HL-60/S4 treated with phorbol 12-myristate 13-acetate at 8.2 ng/mL for 4 days and 3 days (cell line): ENCODE data around the gene HTR3D.
"Not testable (repeated sequence)": the region's sequence is repeated elsewhere in the genome, so short reads cannot be mapped to it uniquely, and the experiment has no call there.

ENCODE experiments used
- in situ Hi-C: fragments of 300-500 bp; cut with MboI; formaldehyde crosslinking; loops from 2 replicates; pipeline ENCODE4 v1.15.0; 2022; ENCODE audit warnings: low sequenced_read_pairs

The HTR3D gene, protein sequence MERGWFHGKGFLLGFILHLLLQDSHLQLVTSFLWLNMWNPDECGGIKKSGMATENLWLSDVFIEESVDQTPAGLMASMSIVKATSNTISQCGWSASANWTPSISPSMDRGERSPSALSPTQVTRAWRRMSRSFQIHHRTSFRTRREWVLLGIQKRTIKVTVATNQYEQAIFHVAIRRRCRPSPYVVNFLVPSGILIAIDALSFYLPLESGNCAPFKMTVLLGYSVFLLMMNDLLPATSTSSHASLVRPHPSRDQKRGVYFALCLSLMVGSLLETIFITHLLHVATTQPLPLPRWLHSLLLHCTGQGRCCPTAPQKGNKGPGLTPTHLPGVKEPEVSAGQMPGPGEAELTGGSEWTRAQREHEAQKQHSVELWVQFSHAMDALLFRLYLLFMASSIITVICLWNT

DNA sequence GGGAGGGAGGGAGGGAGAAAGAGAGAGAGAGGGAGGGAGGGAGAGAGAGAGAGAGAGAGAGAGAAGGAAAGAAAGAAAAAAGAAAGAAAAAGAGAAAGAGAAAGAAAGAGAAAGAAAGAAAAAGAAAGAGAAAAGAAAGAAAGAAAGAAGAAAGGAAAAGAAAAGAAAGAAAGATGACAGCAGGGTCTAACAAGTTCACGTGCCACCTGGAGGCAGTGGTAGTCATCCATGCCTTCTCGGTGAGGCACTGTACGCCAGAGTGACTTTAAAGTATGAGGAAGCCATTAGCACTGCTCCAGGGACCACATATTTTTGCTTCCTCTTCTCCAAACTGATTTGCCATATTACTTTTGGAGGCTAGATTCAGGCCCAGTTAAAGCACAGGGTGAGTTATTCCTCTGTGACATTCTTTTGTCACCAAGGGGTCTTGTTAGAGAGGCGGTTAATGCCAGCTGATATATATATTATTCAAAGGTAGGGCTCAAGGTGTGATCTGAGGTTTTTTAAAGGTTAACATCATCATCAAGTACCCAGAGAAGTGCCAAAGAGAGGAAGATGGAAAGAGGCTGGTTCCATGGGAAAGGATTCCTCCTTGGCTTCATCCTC, at the start of gene HTR3D:
TSS of gene HTR3D (plus strand) at position 556 of the 606 bp plus-strand sequence. CDS start at position 556, 0 bp downstream.
- in situ Hi-C loops, result no loop called here

DNA sequence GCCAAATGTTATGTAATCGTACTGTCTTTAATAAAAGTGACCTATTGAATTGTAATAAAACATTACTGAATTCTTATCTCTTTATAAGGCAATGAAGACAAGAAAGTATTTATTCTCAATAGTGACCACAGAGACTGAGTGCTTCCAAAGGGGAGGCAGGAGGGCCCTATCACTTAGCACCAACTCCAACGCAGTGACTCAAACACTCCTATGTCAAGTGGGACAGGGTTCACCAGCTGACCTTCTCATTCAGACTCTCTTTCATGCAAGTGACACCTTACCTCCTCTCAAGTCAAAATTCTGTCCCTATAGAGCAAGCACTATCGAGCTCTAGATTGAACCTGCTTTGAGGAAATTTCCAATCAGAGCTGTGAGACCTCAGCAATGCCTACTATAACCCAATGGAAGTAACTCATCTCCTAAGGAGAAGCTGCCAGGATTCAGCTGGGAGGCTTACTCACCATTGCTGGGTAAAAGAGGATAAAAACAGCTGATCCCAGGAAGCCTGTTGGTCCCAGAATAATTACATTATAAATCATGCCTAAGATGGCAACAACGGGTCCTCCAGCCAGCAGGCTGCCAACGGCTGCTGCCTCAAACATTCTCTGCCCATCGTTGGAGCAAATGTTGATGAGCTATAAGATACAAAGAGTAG, 49.4 kb upstream of the HTR3D start:
- in situ Hi-C loops, result no loop called here

DNA sequence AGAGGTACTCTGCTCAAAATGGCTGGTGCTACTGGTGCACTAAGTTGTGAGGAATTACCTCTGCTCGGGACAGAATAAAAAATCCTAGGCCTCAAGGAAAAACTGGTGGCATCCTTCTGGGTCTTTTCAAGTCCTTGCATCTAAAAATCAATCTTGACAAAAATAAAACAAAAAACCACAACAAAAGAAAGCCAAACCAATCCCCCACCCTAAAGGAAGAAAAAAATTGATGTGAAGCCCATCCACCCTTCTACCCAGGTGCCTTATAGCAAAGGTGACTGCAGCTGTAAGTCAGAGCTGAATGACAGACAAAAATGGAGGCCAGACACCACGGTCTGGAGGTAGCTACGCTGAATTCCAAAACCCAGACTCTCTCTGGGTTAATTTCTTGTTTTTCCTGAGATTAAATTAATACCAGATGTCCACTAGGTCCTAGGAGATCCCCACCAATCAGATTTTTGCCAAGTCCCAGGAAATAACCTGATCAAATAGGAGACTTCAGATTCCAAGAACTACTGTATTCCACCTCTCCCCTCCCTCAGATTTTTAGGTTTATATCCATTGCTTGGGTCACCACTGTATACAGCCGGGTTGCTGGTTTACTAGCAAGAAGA, 47.3 kb upstream of the HTR3D start:
- in situ Hi-C loops, result no loop called here

DNA sequence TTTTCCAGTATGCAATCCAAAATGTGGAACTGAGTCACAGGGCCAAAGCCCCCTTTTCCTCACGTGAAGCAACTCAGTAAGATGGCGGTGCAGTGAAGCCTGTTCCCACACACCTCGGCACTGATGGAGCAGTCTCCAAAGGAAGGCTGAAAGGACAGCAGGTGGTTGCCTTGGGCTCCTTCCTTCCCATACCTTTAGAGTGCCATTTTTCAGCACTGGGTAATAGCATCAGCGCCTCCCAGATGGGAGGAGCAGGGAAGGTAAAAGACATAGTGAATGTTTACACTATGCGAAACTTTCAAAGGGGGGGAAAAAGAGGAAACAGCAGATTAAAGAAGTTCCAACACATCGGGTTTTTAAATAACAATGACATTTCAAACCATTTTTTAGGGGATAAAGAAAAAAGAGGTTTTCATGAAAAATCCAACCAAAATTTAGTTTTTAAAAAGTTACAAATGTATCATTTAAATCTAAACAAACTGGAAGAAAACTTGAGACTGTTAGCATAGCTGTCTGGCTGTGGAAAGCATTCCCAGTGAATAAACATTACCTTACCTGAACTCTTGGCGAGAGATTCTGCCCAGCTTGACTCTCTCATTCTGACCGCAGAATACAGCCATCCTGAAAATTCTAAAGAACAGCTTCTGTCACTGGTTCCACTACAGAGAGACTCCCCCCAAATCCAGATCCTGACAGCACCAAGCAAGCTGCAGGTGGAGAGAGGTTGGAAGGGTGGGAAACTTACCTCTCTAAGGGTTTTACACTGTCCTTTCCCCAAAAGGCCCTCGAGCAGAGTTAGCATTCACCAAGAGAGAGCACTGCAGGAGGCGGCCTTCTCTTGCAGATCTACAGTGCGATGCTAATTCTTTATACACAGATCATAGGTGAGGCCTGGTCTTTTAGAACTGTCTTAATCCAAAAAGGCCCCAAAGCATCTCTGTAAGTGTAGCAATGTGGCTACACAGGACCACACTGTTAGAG, 46.5 kb upstream of the HTR3D start:
- in situ Hi-C loops, result no loop called here

DNA sequence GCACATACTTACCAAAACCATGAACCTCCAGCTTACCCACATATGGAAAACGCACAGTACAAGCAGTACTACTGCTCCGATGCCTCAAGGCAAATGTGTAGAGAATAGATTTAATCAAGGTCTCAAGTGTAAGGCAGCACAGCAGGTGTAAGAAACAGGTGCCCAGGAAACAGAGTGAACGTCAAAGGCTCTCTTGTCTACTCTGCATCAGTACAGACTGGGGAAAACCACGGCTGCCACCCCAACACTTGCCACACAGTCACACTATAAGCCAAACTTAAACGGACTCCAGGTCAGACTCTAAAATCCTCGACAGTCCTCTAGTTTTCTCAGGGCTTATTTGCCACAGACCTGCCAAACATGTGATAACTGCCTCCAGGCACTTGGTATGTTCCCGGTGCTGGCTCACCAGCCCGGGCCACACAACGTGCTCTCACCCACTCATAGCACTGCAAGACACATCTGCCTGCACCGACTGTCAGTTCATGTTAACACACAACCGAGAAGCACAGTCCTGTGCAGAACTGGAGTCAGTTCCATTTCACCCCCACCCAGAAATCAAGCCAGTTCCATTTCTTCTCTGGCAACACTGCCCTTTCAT, 44.4 kb upstream of the HTR3D start:
- in situ Hi-C loops, result no loop called here

DNA sequence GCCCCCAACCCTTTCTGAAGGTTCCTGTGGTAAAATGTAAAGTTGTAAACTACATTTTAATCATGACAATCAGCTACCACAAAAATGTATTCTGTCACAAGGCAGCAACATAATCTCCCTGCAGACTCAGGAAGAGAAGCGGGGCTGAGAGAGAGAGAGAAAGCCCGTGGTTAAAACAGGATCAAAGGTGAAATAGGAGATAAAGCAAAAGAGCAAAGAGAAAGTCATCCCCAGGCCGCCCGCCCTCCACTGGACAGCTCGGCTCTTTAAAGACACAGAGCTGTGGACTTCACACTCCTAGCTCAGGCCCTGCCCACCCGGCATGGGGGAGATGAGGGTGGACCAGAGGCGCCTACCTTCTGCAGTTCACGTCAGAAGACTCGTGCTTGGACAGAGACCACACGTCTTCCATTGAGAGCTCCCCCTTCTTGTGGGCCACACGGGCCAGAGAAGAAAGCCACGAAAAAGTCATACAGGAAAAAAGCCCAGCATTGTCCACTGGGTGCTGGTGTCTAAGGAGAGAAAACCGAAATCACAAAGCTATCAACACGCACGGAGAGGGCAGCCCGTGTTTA, 43.2 kb upstream of the HTR3D start:
- in situ Hi-C loops, result no loop called here

DNA sequence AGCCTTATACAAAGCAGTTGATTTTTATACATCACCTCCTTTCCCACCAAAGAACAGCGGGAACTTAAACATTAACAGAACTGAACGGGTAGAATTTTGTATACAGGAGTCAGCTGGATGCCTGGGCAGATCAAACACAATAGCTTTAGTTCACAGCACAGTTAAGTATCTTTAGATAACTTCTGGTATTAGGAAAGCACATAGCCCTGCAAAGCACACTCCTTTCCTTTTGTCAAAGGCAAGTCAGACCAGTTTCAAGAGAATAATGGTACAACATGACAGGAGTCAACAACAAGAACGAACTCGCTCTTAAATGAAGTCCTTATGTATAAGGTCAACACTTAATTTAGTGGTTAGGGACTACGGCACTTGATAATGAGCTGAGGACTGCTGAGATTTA, 40.1 kb upstream of the HTR3D start:
- in situ Hi-C loops, result no loop called here

DNA sequence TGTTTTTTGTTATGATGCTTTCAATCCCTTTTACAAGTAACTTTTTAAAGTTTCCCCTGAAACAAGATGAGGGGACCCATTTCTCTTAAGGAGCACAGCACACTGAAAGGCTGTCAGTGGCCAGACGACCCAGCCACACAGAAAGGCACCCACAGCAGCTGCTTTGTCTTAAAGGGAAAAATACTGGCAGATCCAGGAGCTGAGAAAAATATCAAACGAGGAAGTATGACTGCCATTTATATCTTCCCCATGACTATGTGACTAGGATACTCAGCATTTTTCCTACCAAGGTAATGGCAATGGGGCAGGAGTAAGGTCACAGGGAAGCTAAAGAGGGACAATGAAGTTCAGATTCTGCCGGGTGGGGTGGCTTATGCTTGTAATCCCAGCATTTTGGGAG, 29.8 kb upstream of the HTR3D start:
- in situ Hi-C loops, result no loop called here

DNA sequence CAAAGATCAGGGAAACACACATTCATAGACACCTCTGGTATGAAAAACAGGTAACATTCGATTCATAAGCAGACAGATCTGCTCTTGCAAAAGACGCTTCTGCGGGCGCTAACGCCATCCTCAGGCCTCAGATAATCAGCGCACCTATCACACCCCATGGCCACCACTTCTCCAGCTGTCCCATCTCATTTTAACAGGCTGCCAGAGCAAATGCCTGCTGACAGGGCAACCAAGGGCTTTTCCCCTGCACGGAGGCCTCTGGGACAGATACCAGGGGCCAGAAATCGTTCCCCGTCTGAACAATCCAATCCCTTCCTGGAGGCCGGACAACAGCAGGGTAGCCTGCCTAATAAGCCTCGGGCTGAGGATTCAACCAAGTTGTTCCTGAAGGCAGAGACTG, 29.1 kb upstream of the HTR3D start:
- in situ Hi-C loops, result no loop called here

DNA sequence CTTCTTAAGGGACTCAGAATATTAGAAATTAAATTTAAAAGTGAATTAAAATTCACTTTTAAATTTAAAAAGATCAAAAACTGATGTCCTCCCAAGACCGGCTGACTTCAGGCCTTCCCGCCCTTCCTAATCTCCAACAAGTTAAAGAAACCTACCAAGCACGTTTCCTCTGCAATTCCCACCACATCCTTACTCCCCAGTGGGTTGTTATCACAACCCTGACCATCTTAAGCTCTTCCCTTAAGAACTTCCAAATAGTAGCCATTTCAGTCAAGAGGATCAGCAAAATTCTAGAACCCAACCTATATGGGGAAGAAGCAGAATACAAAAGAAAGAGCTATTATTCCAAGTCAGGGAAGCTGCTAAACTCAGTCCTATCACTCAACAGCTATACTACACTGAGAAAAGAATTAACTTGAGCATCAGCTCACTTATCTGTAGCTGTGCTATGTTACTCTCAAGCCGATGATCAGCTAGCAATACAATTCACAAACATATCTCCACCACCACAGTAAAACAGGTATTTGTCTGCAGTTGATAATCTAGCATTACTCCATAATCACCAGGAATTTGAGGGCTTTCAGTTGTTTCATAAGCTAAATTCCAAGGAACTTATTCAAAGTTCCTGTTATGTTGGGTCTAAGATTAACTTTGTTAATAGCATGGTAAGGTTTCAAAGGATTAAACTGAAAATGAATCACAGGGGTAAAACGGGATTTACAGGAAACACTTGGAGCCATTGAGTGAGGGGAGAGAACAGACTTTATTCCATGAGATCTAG, 28.2 kb upstream of the HTR3D start:
- in situ Hi-C loops, result no loop called here

DNA sequence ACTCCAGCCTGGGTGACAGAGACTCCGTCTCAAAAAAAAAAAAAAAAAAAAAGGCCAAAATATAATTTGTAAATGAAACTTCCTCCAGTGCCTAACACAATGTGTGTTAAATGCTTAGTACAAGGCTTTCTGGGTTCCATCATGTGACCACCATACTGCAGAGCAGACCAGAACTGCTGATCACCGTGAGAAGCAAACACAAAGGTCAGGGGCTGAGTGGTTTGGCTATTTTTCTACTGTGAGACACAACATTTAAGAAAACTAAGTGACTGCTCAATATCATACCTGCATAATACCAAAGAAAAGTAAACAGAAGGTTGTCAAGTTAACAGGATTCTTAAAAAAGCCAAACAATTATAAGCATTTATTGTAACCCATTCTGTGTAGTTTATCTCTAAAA, 27.1 kb upstream of the HTR3D start:
- in situ Hi-C loops, result no loop called here

DNA sequence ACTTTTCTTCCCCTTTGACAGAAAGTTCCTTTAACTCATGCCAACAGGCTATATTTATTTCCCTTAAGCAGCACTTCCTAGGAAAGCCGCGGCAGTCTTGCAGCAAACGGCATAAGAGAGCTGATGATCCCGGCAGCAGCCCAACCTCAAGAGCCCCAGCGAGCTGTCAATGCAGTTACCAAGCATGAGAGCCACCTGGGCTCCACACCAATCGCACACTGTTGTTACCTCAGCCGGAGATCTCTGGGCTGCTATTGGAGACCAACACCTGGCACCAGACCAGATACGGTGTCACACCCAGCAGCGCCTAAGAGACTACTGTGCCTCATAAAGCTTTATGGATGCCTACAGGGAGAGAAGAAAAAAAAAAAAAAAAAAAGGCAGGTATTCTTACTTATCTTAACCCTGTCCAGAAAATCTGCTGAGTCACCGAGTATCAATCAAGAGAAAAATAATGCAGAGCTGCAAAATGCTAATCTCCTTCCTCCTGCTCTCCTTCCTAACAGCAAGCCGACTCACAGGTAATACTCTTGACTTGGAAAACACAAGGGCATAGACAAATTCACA, 25.5 kb upstream of the HTR3D start:
- in situ Hi-C loops, result no loop called here

DNA sequence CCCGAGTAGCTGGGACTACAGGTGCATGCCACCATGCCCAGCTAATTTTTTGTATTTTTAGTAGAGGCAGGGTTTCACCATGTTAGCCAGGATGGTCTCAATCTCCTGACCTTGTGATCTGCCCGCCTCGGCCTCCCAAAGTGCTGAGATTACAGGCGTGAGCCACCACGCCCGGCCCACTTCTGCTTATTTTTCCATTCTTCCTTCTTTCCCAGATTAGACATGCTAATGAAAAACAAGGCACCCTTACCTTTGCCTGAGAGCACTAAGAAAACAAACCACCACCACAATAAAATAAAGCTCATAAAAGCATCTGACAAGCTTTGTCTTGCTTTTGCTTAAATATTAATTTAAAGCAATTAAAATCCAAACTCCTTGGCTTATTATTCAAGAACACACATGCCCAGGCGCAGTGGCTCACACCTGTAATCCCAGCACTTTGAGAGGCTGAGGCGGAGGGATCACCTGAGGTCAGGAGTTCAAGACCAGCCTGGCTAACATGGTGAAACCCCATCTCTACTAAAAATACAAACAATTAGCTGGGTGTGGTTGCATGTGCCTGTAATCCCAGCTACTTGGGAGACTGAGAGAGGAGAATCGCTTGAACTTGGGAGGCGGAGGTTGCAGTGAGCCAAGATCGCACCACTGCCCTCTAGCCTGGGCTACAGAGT, 24.3 kb upstream of the HTR3D start:
- in situ Hi-C loops, result not testable (repeated sequence)

DNA sequence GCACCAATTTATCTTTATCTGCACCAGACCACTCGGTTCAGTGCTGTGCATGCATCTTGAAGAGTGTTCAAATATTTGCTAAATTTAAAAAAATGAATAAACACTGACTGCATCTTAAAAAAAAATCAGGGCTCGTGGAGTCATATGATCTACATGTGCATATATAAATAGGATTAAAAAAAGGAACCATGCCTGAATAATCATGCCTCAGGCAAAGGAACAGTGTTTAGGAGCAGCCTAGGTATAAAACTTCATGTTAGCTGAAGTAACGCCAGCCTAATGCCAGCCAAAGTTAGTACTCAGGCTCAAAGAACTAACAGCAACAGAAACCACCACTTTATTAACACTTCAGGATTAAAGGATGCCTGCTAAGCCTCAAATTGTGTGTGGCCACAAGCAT, 23.4 kb upstream of the HTR3D start:
- in situ Hi-C loops, result no loop called here

DNA sequence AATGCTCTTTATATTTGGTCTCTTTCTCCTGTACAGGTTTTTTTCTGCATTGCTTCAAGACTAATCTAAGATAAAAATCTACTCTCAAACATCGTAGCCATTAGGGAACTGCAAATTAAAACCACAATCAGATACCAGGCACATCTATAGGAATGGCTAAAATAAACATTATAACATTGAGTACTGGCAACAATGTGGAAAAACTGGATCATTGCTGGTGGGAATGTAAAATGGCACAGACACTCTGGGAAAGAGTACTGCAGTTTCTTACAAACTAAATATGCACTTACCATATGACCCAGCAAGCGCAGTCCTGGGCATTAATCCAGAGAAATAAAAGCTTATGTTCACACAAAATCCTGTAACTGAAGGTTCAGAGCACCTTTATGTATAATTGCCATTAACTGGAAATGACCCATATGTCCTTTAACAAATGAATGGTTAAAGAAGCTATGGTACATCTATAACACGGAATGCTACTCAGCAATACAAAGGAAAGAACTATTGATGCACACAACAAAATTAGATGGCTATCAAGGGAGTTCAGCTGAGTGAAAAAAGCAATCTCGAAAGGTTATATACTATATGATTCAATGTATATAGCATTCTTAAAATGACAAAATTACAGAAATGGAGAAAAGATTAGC, 20.2 kb upstream of the HTR3D start:
- in situ Hi-C loops, result no loop called here

DNA sequence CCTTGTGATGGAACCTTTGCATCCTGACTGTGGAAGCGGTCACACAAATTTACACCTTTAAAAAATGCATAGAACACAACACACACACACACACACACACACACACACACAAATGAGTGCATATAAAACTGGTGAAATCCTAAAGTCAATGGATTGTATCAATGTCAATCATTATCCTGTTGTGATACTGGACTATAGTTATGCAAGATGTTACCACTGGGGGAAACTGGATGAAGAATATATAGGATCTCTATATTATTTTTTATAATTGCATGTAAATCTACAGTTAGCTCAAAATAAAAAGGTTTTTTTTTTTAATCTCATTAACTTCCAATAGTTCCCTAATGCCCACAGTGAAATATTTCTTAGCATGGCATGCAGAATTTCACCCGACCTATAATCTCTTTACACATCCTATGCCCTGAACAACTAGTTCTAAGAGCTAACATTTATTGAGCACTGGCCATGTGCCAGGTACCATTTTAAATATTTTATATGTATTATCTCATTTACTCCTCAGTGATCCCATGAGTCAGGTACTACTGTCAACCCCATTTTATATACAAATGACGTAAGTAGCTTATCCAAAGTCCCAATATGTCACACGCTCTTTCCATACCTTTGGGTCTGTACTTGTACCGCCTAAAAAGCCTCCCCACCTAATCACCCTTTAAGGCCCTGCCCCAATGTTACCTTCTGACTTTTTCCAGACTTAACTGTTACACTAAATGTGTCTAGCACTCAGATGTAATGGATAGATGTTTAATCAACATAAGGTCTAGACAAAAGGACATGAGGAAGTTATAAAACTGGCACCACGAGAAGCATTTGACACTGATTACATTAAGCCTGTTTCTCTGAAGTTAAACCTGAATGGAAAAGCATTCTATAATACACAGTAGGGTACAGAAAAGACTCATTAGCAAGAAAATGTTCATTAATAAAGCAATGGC, 19.3 kb upstream of the HTR3D start:
- in situ Hi-C loops, result no loop called here
